GM18517 (cell line): ENCODE data around the gene SEMA3C.
A peak's percentile ranks its signal among the peaks of the same experiment; 100 is the strongest.

Experiments used
- ATAC-seq: cut with Tn5 transposase; IDR thresholded peaks from one replicate; pipeline ENCODE4 v1.9.1; 2021; ENCODE audit warnings: mild to moderate bottlenecking, moderate library complexity; ENCODE audit not compliant: unreplicated experiment

SEMA3C gene

GRCh38 chr7:80918909-80919721 is at the start of gene SEMA3C:
TSS of gene SEMA3C (minus strand) at chr7:80919051. CDS start at chr7:80916781, 2,270 bp downstream.
- ATAC-seq: peak; percentile 45

GRCh38 chr7:80968606-80969005 is 49.8 kb upstream of the SEMA3C start:
- ATAC-seq: no peak

- no peak for ATAC-seq
These were observed 49.1 kb upstream of the SEMA3C start for GRCh38 chr7:80967917-80968297.

GRCh38 chr7:80967071-80967916 is 48.4 kb upstream of the SEMA3C start:
- ATAC-seq: no peak

GRCh38 chr7:80960244-80960795 is 41.5 kb upstream of the SEMA3C start:
- no peak for ATAC-seq

- no peak for ATAC-seq
These were observed 38.5 kb upstream of the SEMA3C start for GRCh38 chr7:80957226-80957777.

GRCh38 chr7:80954191-80954590 is 35.3 kb upstream of the SEMA3C start:
- ATAC-seq: no peak

- no peak for ATAC-seq
These were observed 31.7 kb upstream of the SEMA3C start for GRCh38 chr7:80950550-80950967.

- no peak for ATAC-seq
These were observed 30.6 kb upstream of the SEMA3C start for GRCh38 chr7:80949449-80949848.

GRCh38 chr7:80946858-80947257 is 28.0 kb upstream of the SEMA3C start:
- ATAC-seq: no peak

- no peak for ATAC-seq
These were observed 27.1 kb upstream of the SEMA3C start for GRCh38 chr7:80945976-80946375.

- no peak for ATAC-seq
These were observed 24.5 kb upstream of the SEMA3C start for GRCh38 chr7:80943342-80943741.

- no peak for ATAC-seq
These were observed 23.6 kb upstream of the SEMA3C start for GRCh38 chr7:80942261-80943041.

GRCh38 chr7:80941208-80941758 is 22.4 kb upstream of the SEMA3C start:
- ATAC-seq: no peak

GRCh38 chr7:80940539-80941207 is 21.8 kb upstream of the SEMA3C start:
- ATAC-seq: no peak

- ATAC-seq: no peak
These were observed 18.5 kb upstream of the SEMA3C start for GRCh38 chr7:80937336-80937735.

GRCh38 chr7:80935991-80936780 is 17.3 kb upstream of the SEMA3C start:
- ATAC-seq: no peak

GRCh38 chr7:80934321-80934720 is 15.5 kb upstream of the SEMA3C start:
- no peak for ATAC-seq

GRCh38 chr7:80932536-80932935 is 13.7 kb upstream of the SEMA3C start:
- ATAC-seq: no peak
